OCI-M2 (cell line): ENCODE measurements around the gene CLPSL1.

Experiments used
- DNase-seq: peaks from one replicate; lab custom pipeline; 2025; ENCODE audit not compliant: unreplicated experiment; lab: John Stamatoyannopoulos, UW

CLPSL1 gene

DNA sequence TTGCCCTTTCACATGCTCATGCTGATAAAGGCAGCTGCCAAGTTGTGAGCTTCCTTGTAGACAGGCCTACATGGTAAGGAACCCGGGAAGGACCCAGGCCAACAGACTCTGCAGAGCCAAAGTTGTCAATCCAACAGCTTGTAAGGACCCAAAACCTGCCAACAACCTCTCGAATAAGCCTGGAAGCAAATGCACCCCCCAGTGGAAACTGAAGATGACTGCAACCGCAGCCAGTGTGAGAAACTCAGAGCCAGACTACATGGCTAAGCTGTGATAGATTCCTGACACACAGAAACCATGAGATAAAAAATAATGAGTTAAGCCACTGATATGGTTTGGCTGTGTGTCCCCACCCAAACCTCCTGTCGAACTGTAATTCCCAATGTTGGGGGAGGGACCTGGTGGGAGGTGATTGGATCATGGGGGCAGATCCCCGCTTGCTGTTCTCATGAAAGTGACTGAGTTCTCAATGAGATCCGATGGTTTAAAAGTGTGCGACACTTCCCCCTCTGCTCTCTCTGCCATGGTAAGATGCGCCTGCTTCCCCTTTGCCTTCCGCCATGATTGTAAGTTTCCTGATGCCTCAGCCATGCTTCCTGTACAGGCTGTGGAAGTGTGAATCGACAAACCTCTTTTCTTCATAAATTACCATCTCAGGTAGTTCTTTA is 23.2 kb upstream of the CLPSL1 start:
- no peak for DNase-seq

DNA sequence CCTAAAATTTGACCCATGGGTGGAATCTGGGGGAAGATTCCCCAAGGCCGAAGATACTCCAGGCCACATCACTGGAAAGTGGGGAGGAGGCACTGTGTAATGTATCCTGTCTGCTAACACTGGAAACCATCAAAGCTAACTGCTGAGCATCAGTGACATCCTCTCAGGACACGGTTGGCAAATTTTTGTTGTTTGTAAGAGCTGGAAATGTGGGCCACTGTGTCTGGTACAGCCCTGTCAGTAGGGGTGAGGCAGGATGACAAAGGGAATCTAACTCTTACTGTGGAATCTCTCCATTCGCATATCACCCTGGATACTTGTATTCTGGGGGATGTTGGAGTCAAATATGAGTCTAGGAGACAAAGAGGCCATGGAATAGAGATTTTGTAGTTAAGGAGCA is 21.4 kb upstream of the CLPSL1 start:
- DNase-seq: no peak

GRCh38 chr6:35765739-35766138 is 15.1 kb upstream of the CLPSL1 start:
- DNase-seq: no peak

GRCh38 chr6:35769211-35769610 is 11.6 kb upstream of the CLPSL1 start:
- no peak for DNase-seq

DNA sequence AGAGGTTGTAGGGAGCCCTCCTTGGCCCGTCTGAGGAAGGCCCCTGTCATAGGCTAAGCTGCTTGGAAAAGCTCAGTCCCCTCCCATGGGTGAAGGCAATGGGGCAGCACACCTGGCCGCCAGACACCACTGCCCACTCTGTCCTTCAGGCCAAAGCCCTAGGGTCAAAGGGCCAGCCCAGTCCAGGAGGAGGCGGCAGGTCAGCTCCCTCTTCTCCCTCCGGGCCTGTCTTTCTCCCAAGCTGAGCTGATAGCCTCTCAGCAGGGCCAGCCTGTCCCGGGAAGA is 9.5 kb upstream of the CLPSL1 start:
- no peak for DNase-seq

DNA sequence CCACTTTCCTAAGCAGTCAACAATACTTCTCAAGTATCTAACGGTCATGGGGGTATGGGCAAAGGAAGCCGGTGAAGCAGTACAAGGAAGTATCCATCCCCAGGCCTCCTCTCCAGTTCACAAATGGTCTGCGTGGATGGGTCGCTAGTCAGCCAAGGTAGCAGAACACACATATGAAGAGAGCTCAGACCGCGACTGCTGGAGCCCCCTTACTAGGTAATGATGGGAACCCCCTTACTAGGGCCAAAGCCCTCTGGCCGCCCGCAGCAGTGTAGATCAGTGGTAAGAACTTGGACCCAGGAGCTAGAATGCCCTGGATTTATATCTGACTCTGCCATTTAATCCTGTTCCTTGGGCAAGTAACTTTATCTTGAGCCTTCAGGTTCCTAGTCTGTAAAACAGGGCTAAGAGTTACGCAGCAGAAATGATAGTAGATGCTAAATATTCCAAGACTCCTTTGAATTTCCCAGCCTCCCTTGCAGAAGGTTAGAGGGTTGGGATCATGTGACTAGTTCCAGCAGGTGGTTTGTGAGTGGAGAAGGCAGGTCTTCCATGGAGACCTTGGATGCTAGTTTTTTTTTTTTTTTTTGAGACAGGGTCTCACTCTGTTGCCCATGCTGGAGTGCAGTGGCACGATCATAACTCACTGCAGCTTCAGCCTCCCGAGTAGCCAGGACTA is 6.6 kb upstream of the CLPSL1 start:
- no peak for DNase-seq

DNA sequence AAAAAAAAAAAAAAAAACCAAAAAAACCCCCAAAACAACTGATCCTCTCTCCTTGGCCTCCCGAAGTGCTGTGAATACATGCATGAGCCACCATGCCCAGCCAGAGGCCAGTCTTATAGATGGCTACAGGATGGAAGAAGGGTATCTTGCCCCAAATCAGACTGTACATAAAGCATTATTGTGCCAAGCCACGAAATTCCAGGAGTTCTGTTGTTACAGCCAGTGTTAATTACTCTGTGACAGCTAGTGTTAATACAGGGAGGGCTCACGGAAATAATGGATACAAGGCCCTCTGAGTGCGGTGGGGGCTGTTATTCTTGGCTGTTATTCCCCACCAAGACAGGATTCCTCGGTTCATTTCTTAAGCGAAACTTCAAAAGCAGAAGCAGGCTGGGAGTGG is 5.8 kb upstream of the CLPSL1 start:
- DNase-seq: no peak

DNA sequence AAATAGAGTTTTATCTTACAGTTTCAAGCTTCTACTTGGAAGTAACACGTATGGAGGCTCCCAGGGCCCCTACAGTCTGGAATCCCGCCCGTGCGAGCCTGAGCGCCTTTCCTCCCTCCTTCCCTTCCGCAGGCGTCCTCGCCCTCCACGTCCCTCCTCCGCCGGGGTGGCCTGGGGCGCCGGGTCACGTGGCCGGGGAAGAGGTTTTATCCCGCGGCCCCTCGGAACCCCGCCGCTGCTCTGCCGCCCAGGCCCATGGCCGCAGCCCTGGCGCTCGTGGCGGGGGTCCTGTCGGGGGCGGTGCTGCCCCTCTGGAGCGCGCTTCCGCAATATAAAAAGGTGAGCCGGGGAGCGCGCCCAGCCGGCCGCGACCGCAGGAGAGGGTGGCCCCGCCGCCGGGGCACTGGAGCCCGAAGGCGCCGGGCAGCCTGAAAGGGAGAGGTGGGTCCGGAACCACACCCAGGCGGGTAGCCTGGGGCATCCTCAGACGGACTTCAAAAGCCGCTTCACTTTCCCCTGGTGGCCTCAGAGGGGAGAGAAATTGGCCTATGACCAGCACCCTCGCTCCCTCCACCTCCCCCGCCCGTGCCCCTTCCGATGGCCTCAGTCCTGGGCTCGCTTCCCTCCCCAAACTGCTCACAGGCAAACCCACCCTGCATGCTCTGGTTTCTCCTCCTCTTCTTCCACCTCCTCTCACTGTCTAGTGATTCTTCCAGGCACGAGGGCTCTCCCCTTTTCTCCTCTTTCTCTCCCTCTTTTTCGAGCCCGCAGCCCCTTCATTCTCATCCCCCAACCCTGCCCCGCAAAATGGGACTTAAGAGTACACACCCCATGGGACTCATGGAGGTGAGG is 4.2 kb upstream of the CLPSL1 start, which contains the start of gene CLPSL2:
CLPSL2 (plus strand) TSS at position 235 of the 852 bp plus-strand sequence; CDS start at position 256, 21 bp downstream.
- DNase-seq: no peak

DNA sequence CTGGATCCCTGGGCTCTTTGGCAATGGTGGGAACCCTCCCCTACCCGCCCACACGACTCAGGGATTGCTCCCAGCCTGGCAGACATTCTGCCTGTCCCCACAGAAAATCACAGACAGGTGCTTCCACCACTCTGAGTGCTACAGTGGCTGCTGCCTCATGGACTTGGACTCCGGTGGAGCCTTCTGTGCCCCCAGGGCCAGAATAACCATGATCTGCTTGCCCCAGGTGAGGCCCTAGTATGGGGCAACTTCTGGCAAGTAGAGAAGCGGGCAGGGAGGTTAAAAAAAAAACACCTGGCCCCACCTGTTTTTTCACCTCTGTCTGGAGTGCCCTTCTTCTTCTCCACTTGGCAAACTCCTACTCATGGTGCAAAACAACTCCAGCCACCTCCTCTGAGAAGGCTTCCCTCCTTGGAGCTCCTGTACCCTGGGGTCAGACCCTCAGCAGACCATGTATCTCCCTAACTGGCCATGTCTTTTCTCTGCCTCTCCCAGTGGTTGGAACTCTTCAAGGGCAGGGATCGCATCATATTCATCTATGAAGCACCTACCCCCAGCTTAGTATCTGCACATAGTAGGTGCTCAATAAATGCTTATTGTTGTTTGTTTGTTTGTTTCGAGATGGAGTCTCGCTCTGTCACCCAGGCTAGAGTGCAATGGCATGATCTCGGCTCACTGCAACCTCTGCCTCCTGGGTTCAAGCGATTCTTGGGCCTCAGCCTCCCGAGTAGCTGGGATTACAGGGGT is 3.3 kb upstream of the CLPSL1 start:
- no peak for DNase-seq

DNA sequence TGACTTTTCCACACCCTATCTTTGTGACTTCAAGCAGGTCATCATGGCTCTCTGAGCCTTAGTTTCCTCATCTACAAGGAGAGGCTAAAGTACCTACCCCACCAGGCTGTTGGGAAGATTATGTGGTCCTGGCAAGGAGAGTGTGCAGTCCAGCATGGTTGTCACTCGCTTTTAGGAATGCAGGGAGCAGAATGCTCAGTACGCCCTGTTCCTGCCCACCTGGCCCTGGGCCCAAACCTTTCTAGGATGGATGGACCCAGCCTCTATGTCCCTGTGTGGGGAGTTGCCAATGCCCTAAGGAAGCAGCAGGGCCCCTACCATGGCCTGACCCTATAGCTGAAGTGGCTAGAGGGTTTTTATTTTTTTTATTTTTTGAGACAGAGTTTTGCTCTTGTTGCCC is 2.4 kb upstream of the CLPSL1 start:
- DNase-seq: no peak

DNA sequence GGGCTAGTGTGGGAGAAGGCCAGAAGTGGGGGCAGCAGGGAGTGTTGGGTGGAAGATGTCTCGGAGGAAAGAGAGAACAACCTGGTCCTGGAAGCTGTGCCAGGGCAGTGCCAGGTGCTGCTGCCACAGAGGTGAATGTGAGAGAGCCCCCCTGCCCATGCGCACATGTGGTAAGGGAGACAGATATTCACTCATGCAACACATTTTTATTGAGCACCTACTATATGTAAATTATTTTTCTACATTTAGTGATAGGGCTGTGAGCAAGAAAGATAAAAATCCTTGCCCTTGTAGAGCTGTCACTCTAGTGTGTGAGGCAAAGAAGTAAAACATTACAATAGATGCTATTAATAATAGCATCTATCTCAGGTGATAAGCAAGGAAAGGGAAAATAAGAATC is 471 bp downstream of the CLPSL1 start:
- no peak for DNase-seq

DNA sequence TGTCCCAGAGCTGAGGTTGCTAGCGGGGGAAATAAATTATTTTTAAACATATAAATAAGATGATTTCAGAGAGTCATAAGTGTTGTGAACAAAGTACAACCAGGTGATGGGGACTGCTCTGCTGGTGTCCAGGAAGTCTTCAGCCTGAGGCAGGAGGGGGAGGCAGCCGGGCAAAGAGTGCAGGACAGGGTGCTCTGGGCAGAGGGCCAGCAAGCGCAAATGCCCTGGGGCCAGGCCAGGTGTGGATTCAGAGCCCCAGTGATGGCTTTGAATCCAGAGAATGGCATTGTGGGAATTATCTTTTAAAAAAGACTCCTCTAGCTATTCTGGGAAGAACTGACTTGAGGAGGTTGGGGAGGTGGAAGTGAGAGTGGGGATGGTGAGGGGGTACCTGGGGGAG is 1.6 kb downstream of the CLPSL1 start:
- DNase-seq: no peak

GRCh38 chr6:35784200-35784599 is 3.4 kb downstream of the CLPSL1 start:
- no peak for DNase-seq

DNA sequence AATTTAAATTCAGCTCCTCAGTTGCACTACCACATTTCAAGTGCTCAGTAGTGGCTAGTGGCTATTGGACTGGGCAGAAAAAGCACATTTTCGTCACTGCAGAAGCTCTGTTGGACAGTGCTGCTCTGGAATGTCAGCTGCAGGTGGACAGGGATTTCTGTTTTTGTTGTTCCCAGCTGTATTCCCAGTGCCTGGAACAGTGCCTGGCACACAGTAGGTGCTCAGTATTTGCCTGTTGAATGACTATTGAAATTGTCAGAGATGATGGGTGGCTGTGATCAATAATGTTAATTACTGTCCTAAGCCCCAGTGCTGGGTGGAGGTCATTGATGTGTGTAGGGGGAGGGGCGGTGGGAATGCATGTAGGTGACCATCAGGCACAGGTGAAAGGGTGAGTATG is 5.5 kb downstream of the CLPSL1 start:
- DNase-seq: no peak

GRCh38 chr6:35786810-35787209 is 6.0 kb downstream of the CLPSL1 start:
- no peak for DNase-seq

DNA sequence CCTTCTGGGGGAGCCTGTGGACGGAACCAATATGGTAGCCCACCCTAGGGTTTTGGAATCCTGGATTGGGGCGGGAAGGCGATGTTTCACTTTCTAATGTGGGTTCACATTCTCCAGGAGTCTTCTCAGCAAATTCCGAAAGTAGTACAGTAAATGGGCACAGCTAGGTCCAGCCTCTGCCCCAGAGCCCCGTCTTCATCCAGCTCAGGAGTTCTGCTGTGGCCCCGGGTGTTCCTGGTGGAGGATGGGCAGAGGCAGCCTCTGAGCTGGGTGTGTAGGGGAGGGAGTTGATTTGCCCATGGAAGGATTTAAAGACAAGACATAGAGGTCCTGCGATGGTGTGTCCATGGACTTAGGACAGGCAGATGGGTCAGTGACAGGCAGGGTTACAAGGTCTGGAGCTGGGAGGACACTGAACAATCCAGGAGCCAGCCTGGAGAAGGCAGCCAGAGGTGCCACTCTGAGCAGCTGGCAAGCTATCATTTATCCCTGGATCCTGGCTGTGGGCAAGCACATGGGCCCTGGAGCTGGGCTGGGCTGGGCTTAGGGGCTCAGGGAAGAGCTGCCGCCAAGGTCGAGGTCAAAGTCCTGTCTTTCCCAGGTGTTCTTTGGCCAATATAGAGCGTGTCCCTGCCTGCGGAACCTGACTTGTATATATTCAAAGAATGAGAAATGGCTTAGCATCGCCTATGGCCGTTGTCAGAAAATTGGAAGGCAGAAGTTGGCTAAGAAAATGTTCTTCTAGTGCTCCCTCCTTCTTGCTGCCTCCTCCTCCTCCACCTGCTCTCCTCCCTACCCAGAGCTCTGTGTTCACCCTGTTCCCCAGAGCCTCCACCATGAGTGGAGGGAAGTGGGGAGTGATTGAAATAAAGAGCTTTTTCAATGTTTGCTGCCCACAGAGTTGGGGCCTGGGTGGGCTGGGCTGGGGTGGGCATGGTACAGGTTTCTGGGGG is 6.7 kb downstream of the CLPSL1 start:
- DNase-seq: no peak

GRCh38 chr6:35788423-35788982 is 7.7 kb downstream of the CLPSL1 start:
- DNase-seq: no peak

DNA sequence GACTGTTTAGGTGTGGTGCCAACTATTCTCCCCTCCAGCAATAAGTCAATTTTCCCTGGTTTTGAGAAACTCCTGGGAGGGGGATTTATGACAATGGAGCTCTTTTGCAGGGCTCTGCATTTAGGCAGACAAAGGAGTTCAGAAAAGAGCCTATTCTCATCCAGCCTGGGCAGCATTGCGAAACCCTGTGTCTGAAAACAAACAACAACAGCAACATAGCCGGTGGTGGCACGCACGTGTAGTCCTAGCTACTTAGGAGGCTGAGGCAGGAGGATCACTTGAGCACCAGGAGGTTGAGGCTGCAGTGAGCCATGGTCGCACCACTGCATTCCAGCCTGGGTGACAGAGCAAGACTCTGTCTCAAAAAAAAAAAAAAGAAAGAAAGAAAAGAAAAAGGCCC is 9.9 kb downstream of the CLPSL1 start:
- no peak for DNase-seq

GRCh38 chr6:35794536-35795452 is 14.0 kb downstream of the CLPSL1 start:
- DNase-seq: no peak
